Thoracic aorta (tissue), 2 donors: ENCODE data around the gene SRPRA. TPM values are rescaled to one million over a fixed set of nuclear protein-coding genes. Genes with fewer than 3 reads are reported as not detected.

Source experiments
- ATAC-seq: fragments of 150-250 bp; one replicate; pipeline ENCODE4 v1.8.0; 2017; ENCODE audit warnings: low read depth; ENCODE audit not compliant: insufficient number of reproducible peaks, low FRiP score
- DNase-seq: peaks from one replicate; pipeline ENCODE4 v3.0.0-alpha.2; 2020; ENCODE audit warnings: low spot score
- H3K27ac ChIP-seq, 2 donors: fragments of 200-600 bp; sonication (generic); 1 replicate in 1 of 2; 2 replicates in 1 of 2; pipeline ENCODE4 v1.5.1; 2016; ENCODE audit warnings: mild to moderate bottlenecking in 2 of 2, moderate library complexity in 2 of 2
- H3K27me3 ChIP-seq: fragments of 200-600 bp; sonication (generic); replicated peaks from 2 replicates; pipeline ENCODE4 v1.6.0; 2016; ENCODE audit warnings: mild to moderate bottlenecking; ENCODE audit not compliant: insufficient read depth
- H3K36me3 ChIP-seq: fragments of 200-600 bp; sonication (generic); one replicate; pipeline ENCODE4 v1.5.1; 2016
- H3K4me1 ChIP-seq, 2 donors: fragments of 200-600 bp; sonication (generic); 1 replicate in 1 of 2; 2 replicates in 1 of 2; pipeline versions ENCODE4 v1.5.1 to v1.6.0; 2016; ENCODE audit warnings: low read depth in 2 of 2, mild to moderate bottlenecking in 1 of 2; ENCODE audit not compliant: control insufficient read depth in 1 of 2
- H3K4me3 ChIP-seq: fragments of 200-600 bp; sonication (generic); 2 replicates; pipeline ENCODE4 v1.5.1; 2016; ENCODE audit warnings: mild to moderate bottlenecking
- H3K9me3 ChIP-seq: fragments of 200-600 bp; sonication (generic); 2 replicates; pipeline ENCODE4 v1.5.1; 2016
- CTCF ChIP-seq: fragments of 200-600 bp; sonication (generic); IDR thresholded peaks from one replicate; pipeline ENCODE4 v1.5.1; 2019; ENCODE audit warnings: antibody characterized with exemption
- total RNA-seq, 2 donors: library from RNA; depleted of rRNA; stranded (reverse); fragments of >200 nt; gene quantifications; one replicate each; pipeline versions ENCODE4 v1.1.0 to v1.2.3, GENCODE V29; 2016

The SRPRA gene
- total RNA-seq, 2 donors from 2014 or later = 125 to 128 TPM

- DNase-seq = no peak
- ATAC-seq = no peak
Observed at GRCh38 chr11:126231725-126232459, 36.8 kb downstream of the SRPRA start.

GRCh38 chr11:126229858-126230540 lies 38.7 kb downstream of the SRPRA start:
- no peak overlapping the region for H3K4me3 ChIP-seq
- H3K27me3 ChIP-seq = no peaks in the 10 kb centered on the region
- no peak for TF ChIP-seq CTCF
- no peak for DNase-seq
- H3K9me3 ChIP-seq = no peaks in the 10 kb centered on the region
- H3K4me1 ChIP-seq = no peaks in the 10 kb centered on the region
- no peak overlapping the region for H3K27ac ChIP-seq
- ATAC-seq = no peak
- no peaks in the 10 kb centered on the region for H3K36me3 ChIP-seq

More at GRCh38 chr11:126231725-126232459, 36.8 kb downstream of the SRPRA start:
- Histone ChIP-seq H3K4me1 (no peaks in the 10 kb centered on the region), H3K4me3 (no peak overlapping the region), H3K27me3 (no peaks in the 10 kb centered on the region), H3K27ac (no peak overlapping the region), H3K36me3 (no peaks in the 10 kb centered on the region), H3K9me3 (no peaks in the 10 kb centered on the region)
- no peak for TF ChIP-seq CTCF

GRCh38 chr11:126226334-126227084 lies 42.2 kb downstream of the SRPRA start:
- H3K36me3 ChIP-seq = no peaks in the 10 kb centered on the region
- ATAC-seq = no peak

GRCh38 chr11:126225295-126225665 lies 43.4 kb downstream of the SRPRA start:
- Histone ChIP-seq H3K27me3 (no peaks in the 10 kb centered on the region), H3K4me1 (no peaks in the 10 kb centered on the region), H3K27ac (no peak overlapping the region), H3K9me3 (no peaks in the 10 kb centered on the region), H3K4me3 (no peak overlapping the region), H3K36me3 (no peaks in the 10 kb centered on the region)
- no peak for DNase-seq
- TF ChIP-seq CTCF = no peak
- no peak for ATAC-seq

More at GRCh38 chr11:126226334-126227084, 42.2 kb downstream of the SRPRA start:
- H3K4me3 ChIP-seq = no peak overlapping the region
- no peaks in the 10 kb centered on the region for H3K9me3 ChIP-seq
- no peaks in the 10 kb centered on the region for H3K4me1 ChIP-seq
- no peak for TF ChIP-seq CTCF
- H3K27ac ChIP-seq = no peak overlapping the region
- no peaks in the 10 kb centered on the region for H3K27me3 ChIP-seq
- no peak for DNase-seq
